ENCODE data around the gene VAMP1. TPM values are rescaled to one million over a fixed set of nuclear protein-coding genes. Genes with fewer than 3 reads are reported as not detected.

The VAMP1 gene
- total RNA-seq, 4 donors from 2014 or later: 10.5 to 45.5 (median 17.9) TPM

DNA sequence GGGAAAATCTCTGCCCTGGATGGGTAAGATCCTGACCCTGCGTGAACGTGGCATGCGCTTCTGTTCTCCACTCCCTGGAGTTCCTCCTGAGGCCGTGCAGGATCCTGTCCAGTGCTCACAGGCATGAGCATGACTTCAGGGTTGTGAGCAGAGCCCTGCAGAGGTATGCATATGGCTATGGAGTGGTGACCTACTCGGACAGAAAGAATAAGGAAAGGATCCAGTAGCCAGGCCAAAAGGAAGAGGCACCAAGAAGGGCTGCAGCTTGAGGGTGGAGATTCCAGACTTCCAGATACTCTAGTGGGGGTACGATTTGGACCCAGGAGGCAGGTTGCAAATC, 46.5 kb downstream of the VAMP1 start:
- Histone ChIP-seq H3K27ac (peak overlapping the region in 3 of 4 donors; percentile 27 to 57 (median 57)), H3K27me3 (no peaks in the 10 kb centered on the region), H3K4me1 (peaks cover 0 to 24% (median 5%) of the 10 kb centered on the region in 3 donors), H3K9me3 (no peaks in the 10 kb centered on the region), H3K4me3 (no peak overlapping the region), H3K36me3 (no peaks in the 10 kb centered on the region)
- no peak for ATAC-seq
- TF ChIP-seq, protein P1, sequence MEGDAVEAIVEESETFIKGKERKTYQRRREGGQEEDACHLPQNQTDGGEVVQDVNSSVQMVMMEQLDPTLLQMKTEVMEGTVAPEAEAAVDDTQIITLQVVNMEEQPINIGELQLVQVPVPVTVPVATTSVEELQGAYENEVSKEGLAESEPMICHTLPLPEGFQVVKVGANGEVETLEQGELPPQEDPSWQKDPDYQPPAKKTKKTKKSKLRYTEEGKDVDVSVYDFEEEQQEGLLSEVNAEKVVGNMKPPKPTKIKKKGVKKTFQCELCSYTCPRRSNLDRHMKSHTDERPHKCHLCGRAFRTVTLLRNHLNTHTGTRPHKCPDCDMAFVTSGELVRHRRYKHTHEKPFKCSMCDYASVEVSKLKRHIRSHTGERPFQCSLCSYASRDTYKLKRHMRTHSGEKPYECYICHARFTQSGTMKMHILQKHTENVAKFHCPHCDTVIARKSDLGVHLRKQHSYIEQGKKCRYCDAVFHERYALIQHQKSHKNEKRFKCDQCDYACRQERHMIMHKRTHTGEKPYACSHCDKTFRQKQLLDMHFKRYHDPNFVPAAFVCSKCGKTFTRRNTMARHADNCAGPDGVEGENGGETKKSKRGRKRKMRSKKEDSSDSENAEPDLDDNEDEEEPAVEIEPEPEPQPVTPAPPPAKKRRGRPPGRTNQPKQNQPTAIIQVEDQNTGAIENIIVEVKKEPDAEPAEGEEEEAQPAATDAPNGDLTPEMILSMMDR (IDR thresholded peaks at IDR 0.05): no peak
- no peak for TF ChIP-seq POLR2AphosphoS5 (IDR thresholded peaks at IDR 0.05)
- 80 to 100% methylated on average over 1 to 2 of the region's 6 CpGs for WGBS, 2 donors (ENCODE audit: low coverage in 1 of 2)

- WGBS, 2 donors (ENCODE audit: low coverage in 1 of 2): 0% methylated on average over 1 to 5 of the region's 9 CpGs
- no peak overlapping the region for H3K4me3 ChIP-seq
- H3K27me3 ChIP-seq: no peaks in the 10 kb centered on the region
- H3K4me1 ChIP-seq: peaks cover 0 to 24% (median 5%) of the 10 kb centered on the region in 3 donors
- H3K36me3 ChIP-seq: no peaks in the 10 kb centered on the region
- TF ChIP-seq, protein P1 (IDR thresholded peaks at IDR 0.05): peak; percentile 80 to 97 (median 94)
- TF ChIP-seq POLR2AphosphoS5 (IDR thresholded peaks at IDR 0.05) (peak; percentile 83), EP300 (IDR thresholded peaks at IDR 0.05) (no peak)
- peak; percentile 97 for ATAC-seq
- peak overlapping the region in 3 of 4 donors; percentile 27 to 57 (median 57) for H3K27ac ChIP-seq
- H3K9me3 ChIP-seq: no peaks in the 10 kb centered on the region
These were observed 47.0 kb downstream of the VAMP1 start for GRCh38 chr12:6423267-6424007.

GRCh38 chr12:6420364-6420763, 50.1 kb downstream of the VAMP1 start:
- H3K27ac ChIP-seq: peak overlapping the region in 3 of 4 donors; percentile 22 to 52 (median 38)
- WGBS, 2 donors (ENCODE audit: low coverage in 1 of 2): 35% methylated on average over 4 of the region's 4 CpGs; no CpG with 5 or more reads in 1 of the 2 donors
- no peaks in the 10 kb centered on the region for H3K36me3 ChIP-seq
- no peak overlapping the region for H3K4me3 ChIP-seq
- no peaks in the 10 kb centered on the region for H3K27me3 ChIP-seq
- H3K9me3 ChIP-seq: no peaks in the 10 kb centered on the region
- TF ChIP-seq, protein P1 (IDR thresholded peaks at IDR 0.05): no peak
- TF ChIP-seq EP300 (IDR thresholded peaks at IDR 0.05) (no peak), POLR2AphosphoS5 (IDR thresholded peaks at IDR 0.05) (no peak), POLR2A (IDR thresholded peaks at IDR 0.05) (no peak)
- peaks cover 0 to 24% (median 5%) of the 10 kb centered on the region in 3 donors for H3K4me1 ChIP-seq
- ATAC-seq: no peak

DNA sequence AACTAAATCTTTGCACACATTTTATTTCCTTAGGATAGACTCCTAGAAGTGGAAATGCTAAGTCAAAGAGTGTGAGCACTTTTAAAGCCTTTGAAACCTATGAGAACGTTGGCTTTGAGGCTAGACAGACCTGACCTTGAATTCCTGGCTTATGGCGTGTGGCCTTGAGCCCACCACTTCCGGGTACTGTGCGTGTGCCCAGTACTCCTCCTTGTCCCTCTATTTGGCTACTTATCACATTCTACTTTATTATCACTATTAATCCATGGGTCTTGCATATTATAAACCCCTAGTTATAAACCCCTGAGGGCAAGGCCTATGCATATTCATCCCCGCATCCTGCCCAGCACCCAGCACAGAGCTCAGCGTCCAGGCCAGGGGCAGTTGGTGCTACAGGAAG, 51.7 kb downstream of the VAMP1 start:
- Histone ChIP-seq H3K36me3 (no peaks in the 10 kb centered on the region), H3K27me3 (no peaks in the 10 kb centered on the region), H3K4me3 (no peak overlapping the region), H3K27ac (no peak overlapping the region), H3K4me1 (peaks cover 0 to 17% (median 2%) of the 10 kb centered on the region in 3 donors), H3K9me3 (no peaks in the 10 kb centered on the region)
- ATAC-seq: no peak
- TF ChIP-seq POLR2AphosphoS5 (IDR thresholded peaks at IDR 0.05) (no peak), EP300 (IDR thresholded peaks at IDR 0.05) (no peak), POLR2A (IDR thresholded peaks at IDR 0.05) (no peak)
- TF ChIP-seq, protein P1 (IDR thresholded peaks at IDR 0.05): no peak
- WGBS, 2 donors (ENCODE audit: low coverage in 1 of 2): 71 to 83% methylated on average over 2 to 6 of the region's 6 CpGs

- H3K27ac ChIP-seq: no peak overlapping the region
- H3K4me1 ChIP-seq: peaks cover 0 to 11% (median 0%) of the 10 kb centered on the region in 3 donors
- H3K27me3 ChIP-seq: no peaks in the 10 kb centered on the region
- no peak for ATAC-seq
- 71 to 93% methylated on average over 3 of the region's 3 CpGs for WGBS, 2 donors (ENCODE audit: low coverage in 1 of 2)
- H3K4me3 ChIP-seq: no peak overlapping the region
- TF ChIP-seq, protein P1 (IDR thresholded peaks at IDR 0.05): no peak
- TF ChIP-seq POLR2AphosphoS5 (IDR thresholded peaks at IDR 0.05) (no peak), POLR2A (IDR thresholded peaks at IDR 0.05) (no peak), EP300 (IDR thresholded peaks at IDR 0.05) (no peak)
- no peaks in the 10 kb centered on the region for H3K9me3 ChIP-seq
- H3K36me3 ChIP-seq: no peaks in the 10 kb centered on the region
These were observed 53.9 kb downstream of the VAMP1 start for GRCh38 chr12:6416596-6416995.
